Natural killer cell (primary cell): ENCODE results near the gene ALDH7A1. TPM values are rescaled to one million over a fixed set of nuclear protein-coding genes. Genes with fewer than 3 reads are reported as not detected.
"Not testable (repeated sequence)": the region's sequence is repeated elsewhere in the genome, so short reads cannot be mapped to it uniquely, and the experiment has no call there.

Experiments used
- ATAC-seq, 3 donors: fragments of 150-1000 bp in 2 of 3; fragments of 200-7000 bp in 1 of 3; cut with Tn5 transposase; 1 replicate in 1 of 3; 2 replicates in 2 of 3; pipeline ENCODE4 v1.10.0; 2021; ENCODE audit warnings: mild to moderate bottlenecking in 2 of 3, moderate library complexity in 2 of 3
- DNase-seq, 2 donors: peaks; one replicate each; pipeline versions ENCODE4 v3.0.0 to v3.0.0-alpha.2; 2013 to 2021; ENCODE audit warnings: mixed read lengths in 1 of 2
- H3K27ac ChIP-seq: one replicate; pipeline ENCODE4 v1.5.1; 2013; ENCODE audit warnings: mild to moderate bottlenecking, low read length
- H3K27me3 ChIP-seq: one replicate; pipeline ENCODE4 v1.6.1; 2013; ENCODE audit warnings: low read length; ENCODE audit not compliant: control insufficient read depth, insufficient read depth
- H3K36me3 ChIP-seq: one replicate; pipeline ENCODE4 v1.6.1; 2013; ENCODE audit warnings: low read length; ENCODE audit not compliant: control insufficient read depth, insufficient read depth
- H3K4me1 ChIP-seq: one replicate; pipeline ENCODE4 v1.6.1; 2013; ENCODE audit warnings: low read length; ENCODE audit not compliant: control insufficient read depth, insufficient read depth
- H3K4me3 ChIP-seq: one replicate; pipeline ENCODE4 v1.5.1; 2013; ENCODE audit warnings: low read length
- H3K9me3 ChIP-seq: one replicate; pipeline ENCODE4 v1.6.1; 2013; ENCODE audit warnings: low read length; ENCODE audit not compliant: control insufficient read depth, insufficient read depth
- H3K27ac Mint-ChIP-seq, 2 donors: one replicate each; pipeline ENCODE4 v1.8.0; 2022; ENCODE audit warnings: mild to moderate bottlenecking in 2 of 2, mixed read lengths in 2 of 2, moderate library complexity in 1 of 2
- H3K27me3 Mint-ChIP-seq, 2 donors: one replicate each; pipeline ENCODE4 v1.8.0; 2022; ENCODE audit warnings: low read depth in 2 of 2, mixed read lengths in 2 of 2
- H3K36me3 Mint-ChIP-seq: one replicate; pipeline ENCODE4 v1.8.0; 2022; ENCODE audit warnings: mixed read lengths
- H3K4me1 Mint-ChIP-seq, 2 donors: one replicate each; pipeline ENCODE4 v1.8.0; 2022; ENCODE audit warnings: mixed read lengths in 2 of 2
- H3K4me3 Mint-ChIP-seq: one replicate; pipeline ENCODE4 v1.8.0; 2022; ENCODE audit warnings: mild to moderate bottlenecking, moderate library complexity, mixed read lengths
- H3K9me3 Mint-ChIP-seq, 2 donors: one replicate each; pipeline ENCODE4 v1.8.0; 2022; ENCODE audit warnings: mixed read lengths in 2 of 2
- CTCF ChIP-seq: fragments of 200-600 bp; IDR thresholded peaks from one replicate; pipeline ENCODE4 v1.8.0; 2022; ENCODE audit warnings: antibody characterized with exemption
- WGBS: methylation state at CpG from one replicate; pipeline ENCODE4 v1.1.7; 2013; ENCODE audit warnings: missing lambda C conversion rate; ENCODE audit not compliant: insufficient coverage; 5-methylcytosine and 5-hydroxymethylcytosine counted together
- intact Hi-C: fragments of 100-400 bp; cut with micrococcal nuclease; formaldehyde crosslinking; loops from one replicate; pipeline ENCODE4 v1.14.2; 2022
- total RNA-seq, 4 donors: library from RNA; stranded (reverse); fragments of 120-200 nt in 1 of 4; gene quantifications; one replicate each; pipeline versions ENCODE4 v1.2.3 to v1.2.4, GENCODE V29; 2013 to 2022

ALDH7A1 gene
- total RNA-seq, 3 donors from 2014 or later (not counting 1 experiment from before 2014, with no cell fraction given), result 0.66 to 1.3 (median 1.2) TPM

- no peak for TF ChIP-seq CTCF
- Mint-ChIP-seq H3K27me3 (no peaks in the 10 kb centered on the region), H3K27ac (no peak overlapping the region), H3K36me3 (no peaks in the 10 kb centered on the region), H3K4me1 (no peaks in the 10 kb centered on the region), H3K4me3 (no peak overlapping the region), H3K9me3 (no peaks in the 10 kb centered on the region)
- H3K9me3 ChIP-seq, result no peaks in the 10 kb centered on the region
- H3K4me3 ChIP-seq, result no peak overlapping the region
- no peak overlapping the region for H3K27ac ChIP-seq
- no peaks in the 10 kb centered on the region for H3K4me1 ChIP-seq
- no peaks in the 10 kb centered on the region for H3K27me3 ChIP-seq
- WGBS, result 97% methylated on average over 11 of the region's 11 CpGs
- H3K36me3 ChIP-seq, result peaks cover 20% of the 10 kb centered on the region
- intact Hi-C loops, result no loop called here
- ATAC-seq (no peak), DNase-seq (no peak)
Measured at GRCh38 chr5:126628102-126628501, 33.1 kb upstream of the ALDH7A1 start.

GRCh38 chr5:126624534-126624933 is 29.5 kb upstream of the ALDH7A1 start:
- Mint-ChIP-seq H3K4me3 (no peak overlapping the region), H3K36me3 (no peaks in the 10 kb centered on the region), H3K4me1 (no peaks in the 10 kb centered on the region), H3K27ac (no peak overlapping the region), H3K9me3 (no peaks in the 10 kb centered on the region), H3K27me3 (no peaks in the 10 kb centered on the region)
- H3K4me1 ChIP-seq, result no peaks in the 10 kb centered on the region
- no peak overlapping the region for H3K27ac ChIP-seq
- DNase-seq (no peak), ATAC-seq (no peak)
- intact Hi-C loops, result no loop called here
- H3K36me3 ChIP-seq, result peaks cover 39% of the 10 kb centered on the region
- 69% methylated on average over 2 of the region's 4 CpGs for WGBS
- no peak overlapping the region for H3K4me3 ChIP-seq
- no peaks in the 10 kb centered on the region for H3K27me3 ChIP-seq
- H3K9me3 ChIP-seq, result no peaks in the 10 kb centered on the region
- TF ChIP-seq CTCF, result no peak

GRCh38 chr5:126619781-126620180 is 24.8 kb upstream of the ALDH7A1 start:
- WGBS, result 93% methylated on average over 1 of the region's 2 CpGs
- Mint-ChIP-seq H3K27ac (no peak overlapping the region), H3K27me3 (no peaks in the 10 kb centered on the region), H3K36me3 (no peaks in the 10 kb centered on the region), H3K9me3 (no peaks in the 10 kb centered on the region), H3K4me1 (peaks cover 7 to 8% of the 10 kb centered on the region in 2 donors), H3K4me3 (no peak overlapping the region)
- Histone ChIP-seq H3K4me1 (no peaks in the 10 kb centered on the region), H3K4me3 (no peak overlapping the region), H3K27me3 (no peaks in the 10 kb centered on the region), H3K27ac (no peak overlapping the region), H3K9me3 (no peaks in the 10 kb centered on the region), H3K36me3 (peaks cover 50% of the 10 kb centered on the region)
- DNase-seq (no peak), ATAC-seq (no peak)
- TF ChIP-seq CTCF, result no peak
- intact Hi-C loops, result no loop called here

- intact Hi-C loops, DNase-seq, H3K4me3 ChIP-seq, H3K9me3 ChIP-seq, H3K4me1 ChIP-seq, ATAC-seq, H3K27me3 ChIP-seq, H3K9me3 Mint-ChIP-seq, H3K27me3 Mint-ChIP-seq, H3K36me3 Mint-ChIP-seq, H3K27ac ChIP-seq, H3K4me3 Mint-ChIP-seq, H3K27ac Mint-ChIP-seq: not testable (repeated sequence)
- peaks cover 11 to 22% of the 10 kb centered on the region in 2 donors for H3K4me1 Mint-ChIP-seq
- WGBS, result 99% methylated on average over 8 of the region's 8 CpGs
- H3K36me3 ChIP-seq, result peaks cover 39% of the 10 kb centered on the region
Measured at GRCh38 chr5:126617603-126618002, 22.6 kb upstream of the ALDH7A1 start.
